Measurements from ENCODE around the gene MIGA1. TPM values are rescaled to one million over a fixed set of nuclear protein-coding genes. Genes with fewer than 3 reads are reported as not detected.

MIGA1 gene
- total RNA-seq, 1 experiment from 2014 or later = 14.4 TPM

DNA sequence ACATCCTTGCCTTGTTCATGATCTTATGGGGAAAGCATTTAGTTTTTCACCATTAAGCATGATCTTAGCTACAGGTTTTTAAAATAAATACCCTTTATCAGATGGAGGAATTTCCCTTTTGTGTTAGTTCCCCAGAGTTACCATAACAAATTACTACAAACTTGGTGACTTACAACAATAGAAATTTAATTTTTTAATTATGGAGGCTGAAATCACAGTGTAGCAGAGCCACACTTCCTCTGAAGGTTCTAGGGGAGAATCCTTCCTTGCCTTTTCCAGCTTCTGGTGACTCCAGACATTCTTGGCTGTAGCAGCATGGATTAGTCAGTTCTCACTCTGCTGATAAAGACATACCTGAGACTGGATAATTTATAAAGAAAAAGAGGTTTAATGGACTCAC lies 18.5 kb downstream of the MIGA1 start:
- POLR2A ChIA-PET = no interaction called here
- H3K4me1 ChIP-seq (ENCODE audit: control insufficient read depth, insufficient read depth, low read length) = no peaks in the 10 kb centered on the region
- H3K9me3 ChIP-seq (ENCODE audit: control insufficient read depth, insufficient read depth, low read depth, low read length) = no peaks in the 10 kb centered on the region
- H3K27ac ChIP-seq (ENCODE audit: low read length) = no peak overlapping the region
- no peak for ATAC-seq
- CTCF ChIA-PET = no interaction called here
- TF ChIP-seq SIN3A (IDR thresholded peaks at IDR 0.05; ENCODE audit: borderline replicate concordance, insufficient read depth, low read depth, low read length) = no peak
- TF ChIP-seq TCF7L2 (IDR thresholded peaks at IDR 0.05; ENCODE audit: low read depth, low read length) = no peak
- TF ChIP-seq, protein P1, sequence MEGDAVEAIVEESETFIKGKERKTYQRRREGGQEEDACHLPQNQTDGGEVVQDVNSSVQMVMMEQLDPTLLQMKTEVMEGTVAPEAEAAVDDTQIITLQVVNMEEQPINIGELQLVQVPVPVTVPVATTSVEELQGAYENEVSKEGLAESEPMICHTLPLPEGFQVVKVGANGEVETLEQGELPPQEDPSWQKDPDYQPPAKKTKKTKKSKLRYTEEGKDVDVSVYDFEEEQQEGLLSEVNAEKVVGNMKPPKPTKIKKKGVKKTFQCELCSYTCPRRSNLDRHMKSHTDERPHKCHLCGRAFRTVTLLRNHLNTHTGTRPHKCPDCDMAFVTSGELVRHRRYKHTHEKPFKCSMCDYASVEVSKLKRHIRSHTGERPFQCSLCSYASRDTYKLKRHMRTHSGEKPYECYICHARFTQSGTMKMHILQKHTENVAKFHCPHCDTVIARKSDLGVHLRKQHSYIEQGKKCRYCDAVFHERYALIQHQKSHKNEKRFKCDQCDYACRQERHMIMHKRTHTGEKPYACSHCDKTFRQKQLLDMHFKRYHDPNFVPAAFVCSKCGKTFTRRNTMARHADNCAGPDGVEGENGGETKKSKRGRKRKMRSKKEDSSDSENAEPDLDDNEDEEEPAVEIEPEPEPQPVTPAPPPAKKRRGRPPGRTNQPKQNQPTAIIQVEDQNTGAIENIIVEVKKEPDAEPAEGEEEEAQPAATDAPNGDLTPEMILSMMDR (IDR thresholded peaks at IDR 0.05) = no peak
- no peak for TF ChIP-seq POLR2AphosphoS5 (IDR thresholded peaks at IDR 0.05; ENCODE audit: low read depth, low read length)
- TF ChIP-seq, protein P2, sequence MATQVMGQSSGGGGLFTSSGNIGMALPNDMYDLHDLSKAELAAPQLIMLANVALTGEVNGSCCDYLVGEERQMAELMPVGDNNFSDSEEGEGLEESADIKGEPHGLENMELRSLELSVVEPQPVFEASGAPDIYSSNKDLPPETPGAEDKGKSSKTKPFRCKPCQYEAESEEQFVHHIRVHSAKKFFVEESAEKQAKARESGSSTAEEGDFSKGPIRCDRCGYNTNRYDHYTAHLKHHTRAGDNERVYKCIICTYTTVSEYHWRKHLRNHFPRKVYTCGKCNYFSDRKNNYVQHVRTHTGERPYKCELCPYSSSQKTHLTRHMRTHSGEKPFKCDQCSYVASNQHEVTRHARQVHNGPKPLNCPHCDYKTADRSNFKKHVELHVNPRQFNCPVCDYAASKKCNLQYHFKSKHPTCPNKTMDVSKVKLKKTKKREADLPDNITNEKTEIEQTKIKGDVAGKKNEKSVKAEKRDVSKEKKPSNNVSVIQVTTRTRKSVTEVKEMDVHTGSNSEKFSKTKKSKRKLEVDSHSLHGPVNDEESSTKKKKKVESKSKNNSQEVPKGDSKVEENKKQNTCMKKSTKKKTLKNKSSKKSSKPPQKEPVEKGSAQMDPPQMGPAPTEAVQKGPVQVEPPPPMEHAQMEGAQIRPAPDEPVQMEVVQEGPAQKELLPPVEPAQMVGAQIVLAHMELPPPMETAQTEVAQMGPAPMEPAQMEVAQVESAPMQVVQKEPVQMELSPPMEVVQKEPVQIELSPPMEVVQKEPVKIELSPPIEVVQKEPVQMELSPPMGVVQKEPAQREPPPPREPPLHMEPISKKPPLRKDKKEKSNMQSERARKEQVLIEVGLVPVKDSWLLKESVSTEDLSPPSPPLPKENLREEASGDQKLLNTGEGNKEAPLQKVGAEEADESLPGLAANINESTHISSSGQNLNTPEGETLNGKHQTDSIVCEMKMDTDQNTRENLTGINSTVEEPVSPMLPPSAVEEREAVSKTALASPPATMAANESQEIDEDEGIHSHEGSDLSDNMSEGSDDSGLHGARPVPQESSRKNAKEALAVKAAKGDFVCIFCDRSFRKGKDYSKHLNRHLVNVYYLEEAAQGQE (IDR thresholded peaks at IDR 0.05; ENCODE audit: insufficient read depth in 1 of 2, low read depth in 2 of 2, low read length in 1 of 2) = no peak
- intact Hi-C loops (cut with micrococcal nuclease; ENCODE audit: unreplicated experiment) = no loop called here
- in situ Hi-C loops (cut with HindIII; ENCODE audit: low pct_unique_long_range_greater_than_20kb, low sequenced_read_pairs) = no loop called here
- no TSS peak for BruUV-seq (replicated peaks)
- DNase-seq (ENCODE audit: low read depth, low spot score) = no peak
- no peak overlapping the region for H3K4me3 ChIP-seq (ENCODE audit: low read depth in 2 of 2, low read length in 2 of 2)
- H3K27me3 ChIP-seq (ENCODE audit: control insufficient read depth, insufficient read depth, low read length) = no peaks in the 10 kb centered on the region
- H3K36me3 ChIP-seq (ENCODE audit: control insufficient read depth, insufficient read depth, low read length) = 0 out of 2 replicates have a peak, but pooled peaks cover 4% of the 10 kb centered on the region

DNA sequence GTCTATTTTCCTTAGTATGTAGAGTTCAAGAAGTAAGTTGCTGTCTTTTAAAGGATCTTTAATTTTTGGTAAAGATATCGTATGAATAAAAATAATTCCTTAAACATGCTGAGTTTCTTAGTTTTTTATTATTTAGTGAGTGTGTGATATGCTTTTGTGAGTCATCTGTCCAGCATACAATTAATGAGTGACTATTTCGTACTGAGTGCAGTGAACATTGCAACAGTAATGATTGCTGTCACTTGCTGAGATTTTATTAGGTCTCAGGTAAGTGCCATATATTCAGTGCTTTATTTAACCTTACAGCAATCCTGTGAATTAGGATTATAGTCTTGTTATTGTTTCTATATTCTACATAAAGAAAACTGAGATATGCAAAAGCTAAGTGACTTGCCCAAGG lies 22.6 kb downstream of the MIGA1 start:
- in situ Hi-C loops (cut with HindIII; ENCODE audit: low pct_unique_long_range_greater_than_20kb, low sequenced_read_pairs) (no loop called here), intact Hi-C loops (cut with micrococcal nuclease; ENCODE audit: unreplicated experiment) (no loop called here)
- no peak overlapping the region for H3K4me3 ChIP-seq (ENCODE audit: low read depth in 2 of 2, low read length in 2 of 2)
- no TSS peak for BruUV-seq (replicated peaks)
- ChIA-PET POLR2A (no interaction called here), CTCF (no interaction called here)
- no peaks in the 10 kb centered on the region for H3K4me1 ChIP-seq (ENCODE audit: control insufficient read depth, insufficient read depth, low read length)
- no peak for ATAC-seq
- no peaks in the 10 kb centered on the region for H3K27me3 ChIP-seq (ENCODE audit: control insufficient read depth, insufficient read depth, low read length)
- TF ChIP-seq TCF7L2 (IDR thresholded peaks at IDR 0.05; ENCODE audit: low read depth, low read length) (no peak), SIN3A (IDR thresholded peaks at IDR 0.05; ENCODE audit: borderline replicate concordance, insufficient read depth, low read depth, low read length) (no peak), POLR2AphosphoS5 (IDR thresholded peaks at IDR 0.05; ENCODE audit: low read depth, low read length) (no peak)
- TF ChIP-seq, protein P1 (IDR thresholded peaks at IDR 0.05) = no peak
- TF ChIP-seq, protein P2 (IDR thresholded peaks at IDR 0.05; ENCODE audit: insufficient read depth in 1 of 2, low read depth in 2 of 2, low read length in 1 of 2) = no peak
- no peaks in the 10 kb centered on the region for H3K9me3 ChIP-seq (ENCODE audit: control insufficient read depth, insufficient read depth, low read depth, low read length)
- no peak for DNase-seq (ENCODE audit: low read depth, low spot score)
- 0 out of 2 replicates have a peak, but pooled peaks cover 4% of the 10 kb centered on the region for H3K36me3 ChIP-seq (ENCODE audit: control insufficient read depth, insufficient read depth, low read length)
- H3K27ac ChIP-seq (ENCODE audit: low read length) = no peak overlapping the region

All from Panc1 (cell line).